Skeletal muscle tissue (tissue), 4 donors: ENCODE measurements around the gene TADA2B. TPM values are rescaled to one million over a fixed set of nuclear protein-coding genes. Genes with fewer than 3 reads are reported as not detected.

Experiments used
- H3K27ac ChIP-seq: one replicate; pipeline ENCODE4 v1.7.0; 2013; ENCODE audit warnings: mild to moderate bottlenecking, low read depth, low read length, inconsistent platforms
- H3K27me3 ChIP-seq, 3 donors: one replicate each; pipeline ENCODE4 v1.7.0; 2013; ENCODE audit warnings: low read length in 3 of 3; ENCODE audit not compliant: control insufficient read depth in 3 of 3, insufficient read depth in 3 of 3
- H3K36me3 ChIP-seq, 3 donors: one replicate each; pipeline ENCODE4 v1.7.0; 2013; ENCODE audit warnings: low read length in 3 of 3; ENCODE audit not compliant: control insufficient read depth in 3 of 3, insufficient read depth in 3 of 3
- H3K4me1 ChIP-seq, 3 donors: one replicate each; pipeline ENCODE4 v1.7.0; 2013; ENCODE audit warnings: low read length in 3 of 3, mild to moderate bottlenecking in 3 of 3; ENCODE audit not compliant: control insufficient read depth in 3 of 3, insufficient read depth in 3 of 3
- H3K4me3 ChIP-seq, 3 donors: one replicate each; pipeline ENCODE4 v1.7.0; 2013; ENCODE audit warnings: low read length in 3 of 3
- H3K9ac ChIP-seq, 3 donors: one replicate each; pipeline ENCODE4 v1.7.0; 2013; ENCODE audit warnings: low read length in 3 of 3, mild to moderate bottlenecking in 3 of 3, moderate library complexity in 2 of 3, low read depth in 1 of 3
- H3K9me3 ChIP-seq, 3 donors: one replicate each; pipeline ENCODE4 v1.7.0; 2013; ENCODE audit warnings: low read length in 3 of 3; ENCODE audit not compliant: control insufficient read depth in 3 of 3
- total RNA-seq: library from RNA; depleted of rRNA; stranded (reverse); fragments of >200 nt; gene quantifications from one replicate; pipeline ENCODE4 v1.2.3, GENCODE V29; 2014
- donor health status: Osteomylitis.

TADA2B gene
- total RNA-seq, 1 donor from 2014 or later, result 19.3 TPM

DNA sequence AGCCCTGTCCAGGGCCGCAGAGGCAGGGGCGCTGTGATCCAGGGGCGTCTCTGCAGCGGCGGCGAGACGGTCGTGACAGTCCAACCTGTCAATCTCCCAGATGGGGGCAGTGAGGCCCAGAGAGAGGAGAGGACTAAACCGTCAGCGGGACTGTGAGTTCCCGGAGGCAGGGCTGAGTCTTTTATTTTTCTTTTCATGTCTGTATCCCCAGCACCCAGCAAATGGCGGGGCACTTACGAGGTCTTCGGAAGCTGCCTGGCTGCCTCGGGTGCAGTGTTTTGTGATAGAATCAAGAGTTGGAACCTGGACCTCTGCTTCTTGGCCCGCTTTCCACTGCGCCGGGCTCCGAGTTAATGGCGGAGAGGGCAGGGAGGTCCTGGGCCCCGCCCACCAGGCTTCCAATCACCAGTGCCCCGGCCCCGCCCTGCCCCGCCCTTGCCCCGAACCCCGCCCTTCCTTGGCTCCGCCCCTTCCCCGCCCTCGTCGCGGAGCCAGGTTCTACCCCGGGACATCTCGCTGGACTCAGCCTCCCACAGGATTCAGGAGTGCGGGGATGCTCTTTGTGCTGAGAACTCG is 59.9 kb downstream of the TADA2B start:
- Histone ChIP-seq H3K9me3 (no peaks in the 10 kb centered on the region), H3K27me3 (no peaks in the 10 kb centered on the region), H3K4me3 (peak overlapping the region; percentile 88 to 97 (median 90)), H3K36me3 (no peaks in the 10 kb centered on the region), H3K27ac (peak overlapping the region; percentile 96), H3K4me1 (peaks cover 18 to 26% (median 21%) of the 10 kb centered on the region in 3 donors), H3K9ac (peak overlapping the region; percentile 94 to 95 (median 95))

DNA sequence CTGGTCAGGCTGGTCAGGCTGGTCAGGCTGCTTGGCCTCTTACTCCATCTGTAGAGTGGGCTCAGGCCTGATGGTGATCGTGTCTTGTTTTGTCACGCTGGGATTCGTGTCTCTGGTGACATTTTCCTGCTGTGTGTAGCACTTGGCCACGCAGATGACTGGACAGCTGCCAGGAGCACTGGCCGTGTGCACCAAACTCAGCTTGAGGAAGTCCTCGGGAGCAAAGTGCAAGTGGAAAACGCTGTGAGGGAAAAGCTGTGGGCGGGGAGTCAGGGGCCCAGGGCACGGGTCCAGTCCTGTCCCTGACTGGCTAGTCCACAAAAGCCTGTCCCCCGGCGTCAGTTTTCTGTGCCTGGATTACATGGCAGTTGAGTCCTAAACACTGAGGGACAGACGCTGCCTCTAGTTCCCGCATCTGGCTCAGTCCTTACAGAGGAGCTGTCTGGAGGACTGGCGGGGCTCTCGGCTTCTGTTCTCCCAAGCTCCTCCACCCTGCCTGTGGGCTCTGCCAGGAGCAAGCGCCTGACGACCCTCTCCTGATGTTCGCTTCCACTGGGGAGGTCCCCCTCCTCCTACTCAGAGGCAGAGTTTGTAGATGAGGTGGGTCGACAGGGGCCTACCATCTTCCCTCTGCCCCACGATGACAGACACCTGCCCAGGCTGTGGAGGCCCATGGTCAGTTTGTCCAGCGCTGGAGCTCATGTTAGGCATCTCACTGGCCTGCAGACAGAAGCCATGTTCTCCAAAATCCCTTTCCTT is 60.6 kb downstream of the TADA2B start:
- Histone ChIP-seq H3K36me3 (no peaks in the 10 kb centered on the region), H3K9ac (peak overlapping the region in 2 of 3 donors; percentile 42 to 62), H3K27ac (peak overlapping the region; percentile 96), H3K4me3 (peak overlapping the region; percentile 67 to 97 (median 90)), H3K27me3 (no peaks in the 10 kb centered on the region), H3K4me1 (peaks cover 18 to 26% (median 21%) of the 10 kb centered on the region in 3 donors), H3K9me3 (no peaks in the 10 kb centered on the region)

DNA sequence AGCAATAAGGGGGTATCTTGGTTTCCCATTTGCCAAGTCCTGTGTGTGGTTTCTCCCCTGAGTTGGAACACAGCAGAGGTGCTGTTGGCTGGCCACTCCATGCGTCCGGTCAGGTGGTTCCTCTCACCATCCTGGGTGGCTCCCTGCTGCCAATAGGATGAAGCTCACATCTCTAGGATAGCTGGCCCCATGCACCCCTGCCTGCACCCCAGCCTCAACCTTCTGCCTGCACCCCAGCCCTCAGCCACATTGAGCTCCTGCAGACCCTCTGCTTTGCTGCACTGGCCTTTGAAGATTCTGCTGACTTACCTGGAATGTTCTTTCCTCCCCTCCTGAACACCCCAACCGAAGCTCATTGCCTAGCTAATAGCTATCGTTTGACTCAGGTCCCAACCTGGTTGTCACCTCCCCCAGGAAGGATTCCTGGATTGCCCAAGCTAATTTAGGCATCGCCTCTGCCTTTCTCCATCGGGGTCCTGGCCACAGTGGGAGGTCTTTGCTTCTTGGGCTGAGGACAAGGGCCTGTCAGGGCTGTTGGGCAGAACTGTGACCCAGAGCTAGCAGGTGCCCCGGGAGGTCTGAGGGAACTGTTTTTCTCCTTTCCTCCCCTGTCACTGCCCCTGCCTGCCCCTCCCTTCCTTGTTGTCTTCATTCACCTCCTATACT is 61.3 kb downstream of the TADA2B start:
- no peaks in the 10 kb centered on the region for H3K36me3 ChIP-seq
- H3K27me3 ChIP-seq, result no peaks in the 10 kb centered on the region
- no peaks in the 10 kb centered on the region for H3K9me3 ChIP-seq
- peaks cover 18 to 26% (median 21%) of the 10 kb centered on the region in 3 donors for H3K4me1 ChIP-seq
- no peak overlapping the region for H3K27ac ChIP-seq
- H3K4me3 ChIP-seq, result no peak overlapping the region
- no peak overlapping the region for H3K9ac ChIP-seq

DNA sequence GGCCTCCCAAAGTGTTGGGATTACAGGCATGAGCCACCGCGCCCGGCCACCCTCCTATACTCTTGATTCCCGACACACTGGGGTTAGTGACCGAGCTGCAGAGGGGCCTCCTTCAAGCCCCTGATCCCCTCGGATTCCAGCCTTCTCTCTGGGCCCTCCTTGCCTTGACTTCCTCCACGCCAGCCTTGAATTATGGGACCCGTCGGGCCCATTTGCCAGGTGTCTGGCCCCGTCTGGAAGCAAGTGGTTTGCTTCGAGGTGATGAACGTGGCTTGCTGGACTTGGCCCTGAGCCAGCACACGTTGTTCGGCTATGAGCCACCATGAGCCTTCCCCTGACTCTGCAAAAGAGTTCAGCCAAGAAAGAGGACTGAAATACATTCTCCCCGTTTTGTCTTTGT is 62.1 kb downstream of the TADA2B start:
- no peaks in the 10 kb centered on the region for H3K9me3 ChIP-seq
- peaks cover 18 to 26% (median 21%) of the 10 kb centered on the region in 3 donors for H3K4me1 ChIP-seq
- no peak overlapping the region for H3K27ac ChIP-seq
- H3K36me3 ChIP-seq, result no peaks in the 10 kb centered on the region
- H3K4me3 ChIP-seq, result no peak overlapping the region
- H3K27me3 ChIP-seq, result peaks cover 0 to under 1% (median 0%) of the 10 kb centered on the region in 3 donors
- H3K9ac ChIP-seq, result no peak overlapping the region

DNA sequence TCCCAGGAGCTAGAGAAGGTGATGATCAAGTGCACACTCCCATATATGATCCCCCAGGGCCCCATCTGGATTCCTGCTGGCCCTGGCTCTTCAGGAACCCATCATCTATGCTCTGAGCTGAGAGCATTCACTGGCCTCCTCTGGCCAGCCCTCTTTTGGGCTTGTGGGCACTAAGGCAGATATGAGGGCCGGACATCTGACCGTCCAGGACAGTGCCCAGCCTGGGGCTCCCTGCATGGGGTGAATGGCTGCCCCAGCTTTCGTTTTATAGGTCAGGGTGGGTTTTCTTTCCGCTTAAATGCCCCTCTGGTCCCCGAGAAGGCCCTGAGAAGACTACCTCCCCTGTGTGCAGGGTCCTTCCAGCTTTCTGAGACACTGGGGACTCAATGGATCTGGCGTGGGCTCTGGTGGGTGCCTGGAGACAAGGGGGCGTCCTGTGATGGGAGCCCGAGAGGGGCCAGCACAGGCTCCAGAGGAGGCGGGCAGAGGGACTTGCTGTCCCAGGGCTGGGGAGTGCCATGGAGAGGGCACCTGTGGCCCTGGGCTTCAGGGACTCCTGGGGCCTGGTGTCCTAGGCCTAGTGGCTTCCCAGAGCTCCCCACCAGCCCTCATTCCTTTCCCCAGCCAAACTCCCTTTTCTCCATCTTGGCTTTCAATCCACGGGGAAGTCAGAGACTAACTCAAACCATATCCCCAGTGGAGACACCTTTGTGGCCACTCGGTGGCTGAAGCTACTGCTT is 64.2 kb downstream of the TADA2B start:
- Histone ChIP-seq H3K9ac (no peak overlapping the region), H3K27ac (no peak overlapping the region), H3K36me3 (no peaks in the 10 kb centered on the region), H3K4me3 (no peak overlapping the region), H3K9me3 (no peaks in the 10 kb centered on the region), H3K27me3 (peaks cover 0 to 4% (median 3%) of the 10 kb centered on the region in 3 donors), H3K4me1 (peaks cover 11 to 19% (median 14%) of the 10 kb centered on the region in 3 donors)

Other genes with a start within 250 kb of the TADA2B start
- gene TBC1D14, start 133.5 kb upstream of the TADA2B start, total RNA-seq, result 40.2 TPM
- 19.3 TPM for gene GRPEL1, start 24.7 kb downstream of the TADA2B start, total RNA-seq
- gene SORCS2, start 149.2 kb downstream of the TADA2B start, total RNA-seq, result 3.1 TPM